HEK293 (cell line): ENCODE results near the gene ACSL5.

Experiments used
- CTCF ChIA-PET: fragments of 350-600 bp; formaldehyde crosslinking; extraction: SDS; loops from one replicate; lab custom pipeline; 2021; ENCODE audit warnings: antibody characterized with exemption; lab: Yijun Ruan, JAX
- POLR2A ChIA-PET: fragments of 300-600 bp; formaldehyde crosslinking; extraction: SDS; loops from one replicate; lab custom pipeline; 2020; ENCODE audit warnings: antibody characterized with exemption, inconsistent platforms; lab: Yijun Ruan, JAX
- H3K27ac ChIP-seq: fragments of 200-500 bp; sonication (Bioruptor generic); 2 replicates; pipeline ENCODE4 v1.5.1; 2014; ENCODE audit warnings: low read depth, low read length, control low read depth, inconsistent platforms; ENCODE audit errors: extremely low read depth
- H3K36me3 ChIP-seq, 2 experiments: fragments of 200-500 bp in 1 of 2; sonication (Bioruptor generic) in 1 of 2; 1 replicate in 1 of 2; 2 replicates in 1 of 2; pipeline ENCODE4 v1.5.1; 2014 to 2017; ENCODE audit warnings: inconsistent platforms in 2 of 2, low read length in 2 of 2; ENCODE audit not compliant: control insufficient read depth in 2 of 2, insufficient read depth in 1 of 2
- H3K4me1 ChIP-seq: fragments of 200-500 bp; sonication (Bioruptor generic); 2 replicates; pipeline ENCODE4 v1.5.1; 2014; ENCODE audit warnings: mild to moderate bottlenecking, low read length, inconsistent platforms; ENCODE audit not compliant: control insufficient read depth, insufficient read depth
- H3K4me3 ChIP-seq: 2 replicates; pipeline ENCODE4 v1.5.1; 2011; ENCODE audit warnings: low read depth, mild to moderate bottlenecking, control low read depth, low read length, moderate library complexity
- H3K9me3 ChIP-seq: fragments of 200-500 bp; sonication (Bioruptor generic); 2 replicates; pipeline ENCODE4 v1.5.1; 2014; ENCODE audit warnings: low read depth, low read length, inconsistent platforms; ENCODE audit not compliant: control insufficient read depth, insufficient read depth
- KLF1 ChIP-seq: fragments of 450-650 bp; formaldehyde crosslinking; IDR thresholded peaks from 2 replicates; pipeline ENCODE4 v1.5.1; 2016; ENCODE audit warnings: missing biosample characterization, missing genetic modification characterization
- ZBTB17 ChIP-seq: fragments of 450-650 bp; formaldehyde crosslinking; IDR thresholded peaks from 2 replicates; pipeline ENCODE4 v1.5.1; 2016; ENCODE audit warnings: missing biosample characterization, missing genetic modification characterization
- ZSCAN23 ChIP-seq: fragments of 450-650 bp; formaldehyde crosslinking; IDR thresholded peaks from 2 replicates; pipeline ENCODE4 v1.5.1; 2016; ENCODE audit warnings: missing biosample characterization, missing genetic modification characterization
- TF ChIP-seq, protein P1 (sequence below): fragments of 450-650 bp; formaldehyde crosslinking; IDR thresholded peaks from 2 replicates; pipeline ENCODE4 v1.5.1; 2016; ENCODE audit warnings: missing biosample characterization, missing genetic modification characterization, borderline replicate concordance
- TF ChIP-seq, protein P2 (sequence below): fragments of 450-650 bp; formaldehyde crosslinking; IDR thresholded peaks from 2 replicates; pipeline ENCODE4 v1.5.1; 2016; ENCODE audit warnings: missing biosample characterization, missing genetic modification characterization
- TF ChIP-seq, protein P3 (sequence below): fragments of 450-650 bp; formaldehyde crosslinking; IDR thresholded peaks from 2 replicates; pipeline ENCODE4 v1.5.1; 2016; ENCODE audit warnings: missing biosample characterization, missing genetic modification characterization

The ACSL5 gene

DNA sequence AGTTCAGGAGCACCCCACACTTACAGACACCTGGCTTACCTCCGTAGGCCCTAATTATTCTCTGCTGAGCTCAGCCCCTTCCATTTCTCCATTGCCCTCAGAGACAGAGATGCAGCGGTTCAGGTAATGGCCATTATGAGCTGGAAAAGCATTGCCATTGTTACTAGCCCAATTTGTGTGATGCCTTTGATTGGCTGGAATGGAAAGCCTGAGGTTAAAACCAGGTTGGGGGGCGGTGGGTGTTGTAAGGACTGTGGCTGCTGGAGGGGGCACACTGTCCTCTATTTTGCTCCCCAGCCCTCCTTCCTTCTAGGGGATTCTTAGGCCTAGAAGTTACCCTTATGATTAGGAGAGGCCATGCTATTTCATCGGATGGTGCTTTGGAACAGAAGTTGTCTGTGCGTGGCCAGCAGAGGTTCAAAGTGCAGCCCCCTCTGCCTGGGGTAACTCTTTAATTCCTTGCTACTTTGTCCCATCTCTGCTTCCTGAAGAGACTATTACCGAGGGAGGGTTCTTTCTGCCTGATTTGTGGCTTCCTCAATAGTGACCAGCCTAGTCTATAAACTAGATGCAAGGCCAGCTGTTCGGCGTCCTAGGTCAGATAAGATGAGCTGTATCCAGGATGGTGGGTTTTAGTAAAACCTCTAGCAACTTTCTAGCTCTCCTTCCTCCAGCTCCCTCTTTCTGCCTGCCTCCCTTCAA, 14.2 kb upstream of the ACSL5 start (continued):
- TF ChIP-seq, protein P1, sequence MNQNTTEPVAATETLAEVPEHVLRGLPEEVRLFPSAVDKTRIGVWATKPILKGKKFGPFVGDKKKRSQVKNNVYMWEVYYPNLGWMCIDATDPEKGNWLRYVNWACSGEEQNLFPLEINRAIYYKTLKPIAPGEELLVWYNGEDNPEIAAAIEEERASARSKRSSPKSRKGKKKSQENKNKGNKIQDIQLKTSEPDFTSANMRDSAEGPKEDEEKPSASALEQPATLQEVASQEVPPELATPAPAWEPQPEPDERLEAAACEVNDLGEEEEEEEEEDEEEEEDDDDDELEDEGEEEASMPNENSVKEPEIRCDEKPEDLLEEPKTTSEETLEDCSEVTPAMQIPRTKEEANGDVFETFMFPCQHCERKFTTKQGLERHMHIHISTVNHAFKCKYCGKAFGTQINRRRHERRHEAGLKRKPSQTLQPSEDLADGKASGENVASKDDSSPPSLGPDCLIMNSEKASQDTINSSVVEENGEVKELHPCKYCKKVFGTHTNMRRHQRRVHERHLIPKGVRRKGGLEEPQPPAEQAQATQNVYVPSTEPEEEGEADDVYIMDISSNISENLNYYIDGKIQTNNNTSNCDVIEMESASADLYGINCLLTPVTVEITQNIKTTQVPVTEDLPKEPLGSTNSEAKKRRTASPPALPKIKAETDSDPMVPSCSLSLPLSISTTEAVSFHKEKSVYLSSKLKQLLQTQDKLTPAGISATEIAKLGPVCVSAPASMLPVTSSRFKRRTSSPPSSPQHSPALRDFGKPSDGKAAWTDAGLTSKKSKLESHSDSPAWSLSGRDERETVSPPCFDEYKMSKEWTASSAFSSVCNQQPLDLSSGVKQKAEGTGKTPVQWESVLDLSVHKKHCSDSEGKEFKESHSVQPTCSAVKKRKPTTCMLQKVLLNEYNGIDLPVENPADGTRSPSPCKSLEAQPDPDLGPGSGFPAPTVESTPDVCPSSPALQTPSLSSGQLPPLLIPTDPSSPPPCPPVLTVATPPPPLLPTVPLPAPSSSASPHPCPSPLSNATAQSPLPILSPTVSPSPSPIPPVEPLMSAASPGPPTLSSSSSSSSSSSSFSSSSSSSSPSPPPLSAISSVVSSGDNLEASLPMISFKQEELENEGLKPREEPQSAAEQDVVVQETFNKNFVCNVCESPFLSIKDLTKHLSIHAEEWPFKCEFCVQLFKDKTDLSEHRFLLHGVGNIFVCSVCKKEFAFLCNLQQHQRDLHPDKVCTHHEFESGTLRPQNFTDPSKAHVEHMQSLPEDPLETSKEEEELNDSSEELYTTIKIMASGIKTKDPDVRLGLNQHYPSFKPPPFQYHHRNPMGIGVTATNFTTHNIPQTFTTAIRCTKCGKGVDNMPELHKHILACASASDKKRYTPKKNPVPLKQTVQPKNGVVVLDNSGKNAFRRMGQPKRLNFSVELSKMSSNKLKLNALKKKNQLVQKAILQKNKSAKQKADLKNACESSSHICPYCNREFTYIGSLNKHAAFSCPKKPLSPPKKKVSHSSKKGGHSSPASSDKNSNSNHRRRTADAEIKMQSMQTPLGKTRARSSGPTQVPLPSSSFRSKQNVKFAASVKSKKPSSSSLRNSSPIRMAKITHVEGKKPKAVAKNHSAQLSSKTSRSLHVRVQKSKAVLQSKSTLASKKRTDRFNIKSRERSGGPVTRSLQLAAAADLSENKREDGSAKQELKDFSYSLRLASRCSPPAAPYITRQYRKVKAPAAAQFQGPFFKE (tag by site-specific recombination) = no peak
- TF ChIP-seq, protein P2, sequence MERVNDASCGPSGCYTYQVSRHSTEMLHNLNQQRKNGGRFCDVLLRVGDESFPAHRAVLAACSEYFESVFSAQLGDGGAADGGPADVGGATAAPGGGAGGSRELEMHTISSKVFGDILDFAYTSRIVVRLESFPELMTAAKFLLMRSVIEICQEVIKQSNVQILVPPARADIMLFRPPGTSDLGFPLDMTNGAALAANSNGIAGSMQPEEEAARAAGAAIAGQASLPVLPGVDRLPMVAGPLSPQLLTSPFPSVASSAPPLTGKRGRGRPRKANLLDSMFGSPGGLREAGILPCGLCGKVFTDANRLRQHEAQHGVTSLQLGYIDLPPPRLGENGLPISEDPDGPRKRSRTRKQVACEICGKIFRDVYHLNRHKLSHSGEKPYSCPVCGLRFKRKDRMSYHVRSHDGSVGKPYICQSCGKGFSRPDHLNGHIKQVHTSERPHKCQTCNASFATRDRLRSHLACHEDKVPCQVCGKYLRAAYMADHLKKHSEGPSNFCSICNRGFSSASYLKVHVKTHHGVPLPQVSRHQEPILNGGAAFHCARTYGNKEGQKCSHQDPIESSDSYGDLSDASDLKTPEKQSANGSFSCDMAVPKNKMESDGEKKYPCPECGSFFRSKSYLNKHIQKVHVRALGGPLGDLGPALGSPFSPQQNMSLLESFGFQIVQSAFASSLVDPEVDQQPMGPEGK (tag by site-specific recombination) = no peak

DNA sequence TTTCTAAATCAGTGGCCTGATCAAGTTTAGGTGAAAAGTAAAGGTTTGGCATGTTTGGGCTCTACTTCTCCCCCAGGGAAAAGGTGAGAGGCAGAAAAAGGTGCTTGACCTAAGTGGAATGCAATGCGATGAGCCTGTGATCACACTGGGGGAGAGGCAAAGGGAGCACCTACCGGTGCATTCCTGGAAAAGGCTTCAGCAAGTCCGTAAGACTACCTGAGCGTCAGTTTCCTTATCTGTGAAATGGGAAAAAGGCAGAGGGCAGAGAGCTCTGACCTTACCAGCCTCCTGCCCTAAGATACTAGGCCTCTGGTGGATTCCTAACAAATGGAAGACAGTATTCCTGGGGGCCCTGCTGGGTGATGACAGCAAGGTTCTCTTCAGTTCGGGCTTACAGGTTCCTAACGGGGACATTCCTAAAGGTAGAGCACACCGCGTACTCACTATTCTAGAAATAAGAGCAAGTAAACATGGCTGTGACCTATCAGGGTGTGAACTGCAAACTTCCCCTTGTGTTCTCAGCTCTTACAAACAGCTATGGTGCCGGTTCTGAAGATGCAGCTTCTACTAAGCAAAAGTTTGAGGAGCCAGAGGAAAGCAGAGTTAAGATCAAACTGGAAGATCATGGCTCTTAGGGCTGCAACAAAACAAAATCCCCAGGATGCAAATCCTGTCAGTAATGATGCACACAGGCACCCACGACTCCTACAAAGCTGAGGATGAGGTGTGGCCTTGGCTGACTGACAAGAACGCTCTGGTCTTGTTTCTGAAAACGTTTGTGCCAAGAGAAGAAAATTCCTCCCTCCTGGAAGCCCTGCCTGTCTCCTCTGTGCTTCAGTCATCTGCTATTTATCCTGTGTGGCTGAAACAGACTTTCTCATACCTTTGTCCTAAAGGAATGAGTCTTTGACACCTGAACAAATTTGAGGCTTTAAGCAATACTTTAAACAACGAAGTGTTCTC, 13.3 kb upstream of the ACSL5 start:
- H3K27ac ChIP-seq = no peak overlapping the region
- no peaks in the 10 kb centered on the region for H3K9me3 ChIP-seq
- H3K4me3 ChIP-seq = no peak overlapping the region
- POLR2A ChIA-PET = no interaction called here
- CTCF ChIA-PET = interaction anchor here (0.6 to 0.8 kb wide), 3 partner anchors 12 to 220 kb away, joined by 3 read pairs; no protein-coding TSS in a partner anchor
- TF ChIP-seq KLF1 (tag by site-specific recombination) (no peak), ZBTB17 (tag by site-specific recombination) (peak; percentile 38; the same call in 1 of the 2 replicates), ZSCAN23 (tag by site-specific recombination) (no peak)
- TF ChIP-seq, protein P2 (tag by site-specific recombination) = no peak
- TF ChIP-seq, protein P3, sequence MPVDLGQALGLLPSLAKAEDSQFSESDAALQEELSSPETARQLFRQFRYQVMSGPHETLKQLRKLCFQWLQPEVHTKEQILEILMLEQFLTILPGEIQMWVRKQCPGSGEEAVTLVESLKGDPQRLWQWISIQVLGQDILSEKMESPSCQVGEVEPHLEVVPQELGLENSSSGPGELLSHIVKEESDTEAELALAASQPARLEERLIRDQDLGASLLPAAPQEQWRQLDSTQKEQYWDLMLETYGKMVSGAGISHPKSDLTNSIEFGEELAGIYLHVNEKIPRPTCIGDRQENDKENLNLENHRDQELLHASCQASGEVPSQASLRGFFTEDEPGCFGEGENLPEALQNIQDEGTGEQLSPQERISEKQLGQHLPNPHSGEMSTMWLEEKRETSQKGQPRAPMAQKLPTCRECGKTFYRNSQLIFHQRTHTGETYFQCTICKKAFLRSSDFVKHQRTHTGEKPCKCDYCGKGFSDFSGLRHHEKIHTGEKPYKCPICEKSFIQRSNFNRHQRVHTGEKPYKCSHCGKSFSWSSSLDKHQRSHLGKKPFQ (tag by site-specific recombination) = no peak
- no peaks in the 10 kb centered on the region for H3K36me3 ChIP-seq
- H3K4me1 ChIP-seq = no peaks in the 10 kb centered on the region
